GM23248 (cell line): ENCODE measurements around the gene TMPRSS7. TPM values are rescaled to one million over a fixed set of nuclear protein-coding genes. Genes with fewer than 3 reads are reported as not detected.
A peak's percentile ranks its signal among the peaks of the same experiment; 100 is the strongest.

Source experiments
- DNase-seq: peaks from one replicate; pipeline ENCODE4 v3.0.0-alpha.2; 2015
- H2AFZ ChIP-seq: fragments of 200-600 bp; sonication (generic); 2 replicates; pipeline ENCODE4 v1.6.1; 2016; ENCODE audit warnings: antibody characterized with exemption
- H3F3A ChIP-seq: fragments of 200-600 bp; sonication (generic); 2 replicates; pipeline ENCODE4 v1.6.1; 2016; ENCODE audit warnings: mild to moderate bottlenecking, antibody characterized with exemption, mixed run types; ENCODE audit not compliant: insufficient read depth
- H3K27ac ChIP-seq: fragments of 200-600 bp; sonication (generic); 2 replicates; pipeline ENCODE4 v1.5.1; 2016; ENCODE audit warnings: mild to moderate bottlenecking
- H3K27me3 ChIP-seq: fragments of 200-600 bp; sonication (generic); replicated peaks from 2 replicates; pipeline ENCODE4 v1.6.1; 2016; ENCODE audit warnings: mild to moderate bottlenecking; ENCODE audit not compliant: insufficient read depth
- H3K36me3 ChIP-seq: fragments of 200-600 bp; sonication (generic); 2 replicates; pipeline ENCODE4 v1.6.1; 2016; ENCODE audit warnings: low read depth, mild to moderate bottlenecking
- H3K4me1 ChIP-seq: fragments of 200-600 bp; sonication (generic); 2 replicates; pipeline ENCODE4 v1.6.1; 2016; ENCODE audit warnings: mild to moderate bottlenecking; ENCODE audit not compliant: insufficient read depth
- H3K4me2 ChIP-seq: fragments of 200-600 bp; sonication (generic); one replicate; pipeline ENCODE4 v1.6.1; 2016; ENCODE audit warnings: mild to moderate bottlenecking; ENCODE audit not compliant: unreplicated experiment
- H3K4me3 ChIP-seq: fragments of 200-600 bp; sonication (generic); 2 replicates; pipeline ENCODE4 v1.5.1; 2016; ENCODE audit warnings: mild to moderate bottlenecking
- H3K79me2 ChIP-seq: fragments of 200-600 bp; sonication (generic); 2 replicates; pipeline ENCODE4 v1.6.1; 2016; ENCODE audit warnings: mild to moderate bottlenecking; ENCODE audit not compliant: insufficient read depth
- H3K9ac ChIP-seq: fragments of 200-600 bp; sonication (generic); 2 replicates; pipeline ENCODE4 v1.6.1; 2016; ENCODE audit warnings: mild to moderate bottlenecking
- H3K9me2 ChIP-seq: fragments of 200-600 bp; sonication (generic); 2 replicates; pipeline ENCODE4 v1.6.1; 2016; ENCODE audit warnings: mixed run types, mild to moderate bottlenecking, moderate library complexity; ENCODE audit not compliant: insufficient read depth
- H3K9me3 ChIP-seq: fragments of 200-600 bp; sonication (generic); one replicate; pipeline ENCODE4 v1.6.1; 2017; ENCODE audit warnings: low read depth
- H4K20me1 ChIP-seq: fragments of 200-600 bp; sonication (generic); 2 replicates; pipeline ENCODE4 v1.6.0; 2016; ENCODE audit not compliant: insufficient read depth
- EZH2 ChIP-seq: fragments of 200-600 bp; sonication (generic); IDR thresholded peaks from 2 replicates; pipeline ENCODE4 v1.6.1; 2018; ENCODE audit warnings: antibody characterized with exemption, mild to moderate bottlenecking; ENCODE audit not compliant: insufficient read depth, poor library complexity, severe bottlenecking
- EZH2phosphoT487 ChIP-seq: fragments of 200-600 bp; sonication (generic); IDR thresholded peaks from 2 replicates; pipeline ENCODE4 v1.6.1; 2018; ENCODE audit warnings: antibody characterized with exemption, moderate library complexity, mild to moderate bottlenecking, low read depth; ENCODE audit not compliant: insufficient read depth
- WGBS, 2 experiments: methylation state at CpG; one replicate each; pipeline ENCODE4 v1.1.6; 2015 to 2017; ENCODE audit warnings: low lambda C conversion rate in 2 of 2, low coverage in 1 of 2; ENCODE audit errors: missing lambda C conversion rate in 2 of 2; 5-methylcytosine and 5-hydroxymethylcytosine counted together
- in situ Hi-C: fragments of 300-500 bp; cut with MboI; formaldehyde crosslinking; loops from 2 replicates; pipeline ENCODE4 v1.15.0; 2020
- polyA plus RNA-seq: library from polyadenylated mRNA; unstranded; fragments of >200 nt; fragmentation: Nextera tagmentation; extraction: Ambion mirVana; gene quantifications from 2 replicates; pipeline ENCODE4 v1.2.1, GENCODE V29; 2016
- total RNA-seq: library from RNA; depleted of rRNA; stranded (reverse); fragments of >200 nt; shearing (Covaris generic); gene quantifications from 2 replicates; pipeline ENCODE4 v1.2.3, GENCODE V29; 2014

Gene TMPRSS7
- total and polyA plus RNA-seq, 2 experiments from 2014 or later = not detected

DNA sequence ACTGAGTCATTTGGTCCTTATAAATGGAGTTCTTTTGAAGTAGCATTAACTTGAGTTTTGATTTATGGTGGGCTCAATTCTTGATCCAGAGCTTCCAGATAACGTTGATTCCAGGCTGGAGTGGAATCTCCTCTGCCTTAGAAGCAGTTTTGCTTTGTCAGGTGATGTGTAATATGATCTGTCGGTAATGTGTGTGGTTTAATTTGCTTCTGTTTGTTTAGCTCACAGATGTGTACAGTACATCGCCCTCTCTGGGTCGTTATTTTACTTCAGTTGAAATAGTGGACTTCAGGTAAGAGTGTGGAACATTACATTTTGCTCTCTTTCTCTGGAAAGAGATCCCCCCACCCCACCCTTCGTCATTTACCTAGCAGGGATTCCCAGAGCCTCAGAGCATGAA is 74.8 kb downstream of the TMPRSS7 start:
- H4K20me1 ChIP-seq = no peaks in the 10 kb centered on the region
- TF ChIP-seq EZH2phosphoT487 (no peak), EZH2 (no peak)
- no peaks in the 10 kb centered on the region for H3K79me2 ChIP-seq
- in situ Hi-C loops = no loop called here
- H3K9me2 ChIP-seq = no peaks in the 10 kb centered on the region
- H3K9ac ChIP-seq = no peak overlapping the region
- WGBS, 2 experiments = 77 to 81% methylated on average over 5 of the region's 5 CpGs
- H3K4me3 ChIP-seq = no peak overlapping the region
- no peak overlapping the region for H2AFZ ChIP-seq
- H3K36me3 ChIP-seq = no peaks in the 10 kb centered on the region; the same call in 1 of the 2 replicates
- no peaks in the 10 kb centered on the region for H3F3A ChIP-seq
- H3K4me2 ChIP-seq = no peak overlapping the region
- no peak for DNase-seq
- no peaks in the 10 kb centered on the region for H3K4me1 ChIP-seq
- H3K27me3 ChIP-seq = no peaks in the 10 kb centered on the region
- no peak overlapping the region for H3K27ac ChIP-seq
- no peaks in the 10 kb centered on the region for H3K9me3 ChIP-seq

DNA sequence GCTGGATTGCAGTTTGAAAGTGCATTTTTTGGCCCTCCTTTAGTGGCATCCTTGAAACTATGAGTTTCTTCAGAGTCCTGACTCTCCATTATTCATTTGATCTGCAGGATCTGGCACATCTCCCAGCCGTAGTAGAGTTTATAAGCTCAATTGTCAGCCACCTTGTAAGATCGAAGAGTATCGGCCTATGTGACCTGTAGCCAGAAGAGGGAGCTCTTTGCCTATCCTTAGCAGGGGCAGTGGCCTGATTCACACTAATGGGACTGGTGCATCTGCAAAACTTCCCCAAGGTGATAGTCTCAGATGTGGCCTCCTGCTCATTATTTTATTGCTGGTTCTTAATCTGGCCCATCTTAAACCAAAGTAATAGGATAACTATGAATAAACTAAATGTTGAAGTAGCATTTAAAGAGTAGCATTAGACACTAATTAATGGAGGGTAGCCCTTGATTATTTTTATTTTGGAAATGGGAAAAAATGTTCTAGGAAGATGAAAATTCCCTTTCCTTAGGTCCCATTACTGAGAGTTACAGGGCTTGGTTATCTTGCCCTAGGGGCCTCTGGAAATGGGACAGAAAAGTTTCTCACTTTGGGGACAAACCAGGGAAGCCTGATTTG is 77.4 kb downstream of the TMPRSS7 start:
- H3K27ac ChIP-seq = no peak overlapping the region
- H3K9ac ChIP-seq = no peak overlapping the region
- peak; percentile 78 for DNase-seq
- H3K36me3 ChIP-seq = no peaks in the 10 kb centered on the region; the same call in 1 of the 2 replicates
- no peaks in the 10 kb centered on the region for H3K9me3 ChIP-seq
- WGBS, 2 experiments = 58 to 61% methylated on average over 3 of the region's 3 CpGs
- H3K4me3 ChIP-seq = no peak overlapping the region
- in situ Hi-C loops = no loop called here
- H3F3A ChIP-seq = no peaks in the 10 kb centered on the region
- no peaks in the 10 kb centered on the region for H3K9me2 ChIP-seq
- H4K20me1 ChIP-seq = no peaks in the 10 kb centered on the region
- H3K27me3 ChIP-seq = no peaks in the 10 kb centered on the region
- H3K4me2 ChIP-seq = no peak overlapping the region
- no peaks in the 10 kb centered on the region for H3K79me2 ChIP-seq
- no peak overlapping the region for H2AFZ ChIP-seq
- H3K4me1 ChIP-seq = no peaks in the 10 kb centered on the region
- TF ChIP-seq EZH2 = no peak
- TF ChIP-seq EZH2phosphoT487 = no peak

DNA sequence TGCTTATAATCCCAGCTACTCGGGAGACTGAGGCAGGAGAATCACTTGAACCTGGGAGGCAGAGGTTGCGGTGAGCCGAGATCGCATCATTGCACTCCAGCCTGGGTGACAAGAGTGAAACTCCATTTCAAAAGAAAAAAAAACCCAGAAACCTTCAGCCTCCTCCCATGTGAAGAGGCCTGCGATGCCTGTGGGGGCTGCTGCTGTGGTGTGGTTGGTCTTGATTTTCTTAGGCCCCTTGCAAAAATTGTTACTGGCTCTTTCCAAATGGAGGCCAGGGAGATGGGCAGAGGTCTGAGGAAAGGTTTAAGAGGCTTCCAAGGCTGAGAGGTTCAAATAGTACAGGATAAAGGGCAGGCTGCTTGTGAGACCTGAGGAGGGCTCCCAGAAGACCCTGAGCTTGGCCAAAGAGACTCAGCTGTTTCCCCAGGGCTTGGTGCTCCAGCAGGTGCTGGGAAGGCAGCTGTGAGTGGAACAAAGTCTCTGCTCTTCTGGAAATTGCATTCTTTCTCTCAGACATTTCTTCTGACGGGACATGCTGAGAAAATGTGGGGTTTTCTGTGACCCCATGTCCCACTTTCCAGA is 80.1 kb downstream of the TMPRSS7 start:
- H3K4me1 ChIP-seq = no peaks in the 10 kb centered on the region
- H3K9me3 ChIP-seq = no peaks in the 10 kb centered on the region
- H2AFZ ChIP-seq = no peak overlapping the region
- no peak overlapping the region for H3K27ac ChIP-seq
- no peaks in the 10 kb centered on the region for H3K27me3 ChIP-seq
- H3F3A ChIP-seq = no peaks in the 10 kb centered on the region
- H3K79me2 ChIP-seq = no peaks in the 10 kb centered on the region
- no peaks in the 10 kb centered on the region for H3K9me2 ChIP-seq
- H3K36me3 ChIP-seq = no peaks in the 10 kb centered on the region
- TF ChIP-seq EZH2 = no peak
- TF ChIP-seq EZH2phosphoT487 = no peak
- H3K9ac ChIP-seq = no peak overlapping the region
- DNase-seq = no peak
- no peaks in the 10 kb centered on the region for H4K20me1 ChIP-seq
- in situ Hi-C loops = no loop called here
- WGBS, 2 experiments = 91 to 98% methylated on average over 6 of the region's 6 CpGs
- H3K4me3 ChIP-seq = no peak overlapping the region
- H3K4me2 ChIP-seq = no peak overlapping the region

DNA sequence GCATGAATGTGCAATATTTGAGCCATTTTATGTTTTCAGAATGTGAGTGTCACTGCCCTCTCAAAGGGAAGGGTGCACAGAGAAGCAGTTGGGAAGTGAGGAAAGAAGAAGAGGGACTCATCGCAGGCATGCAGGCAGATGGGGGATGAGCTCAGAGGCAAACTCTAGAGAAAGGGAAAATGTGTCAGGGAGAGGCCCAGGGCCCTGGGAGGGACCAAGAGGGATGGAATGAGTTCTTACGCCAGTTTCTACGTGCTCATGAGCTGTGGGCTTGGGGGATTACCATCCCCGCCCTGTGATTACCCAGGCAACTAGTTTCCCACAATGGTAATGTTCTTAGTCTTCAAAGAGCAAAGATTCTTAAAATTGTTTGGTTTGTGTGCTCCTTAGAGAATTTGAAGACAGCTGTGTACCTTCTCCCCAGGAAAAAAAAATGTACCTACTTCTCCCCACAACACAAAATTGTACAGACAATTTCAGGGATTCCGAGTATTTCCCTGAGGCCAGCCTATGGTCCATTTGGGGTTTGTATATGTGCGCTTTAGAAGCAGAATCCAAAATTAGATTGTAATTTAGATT is 80.7 kb downstream of the TMPRSS7 start:
- peak; percentile 10 for DNase-seq
- Histone ChIP-seq H3K9me2 (no peaks in the 10 kb centered on the region), H3F3A (no peaks in the 10 kb centered on the region), H3K4me1 (no peaks in the 10 kb centered on the region), H3K9ac (no peak overlapping the region), H3K27ac (no peak overlapping the region), H3K36me3 (no peaks in the 10 kb centered on the region), H3K27me3 (no peaks in the 10 kb centered on the region), H3K4me3 (no peak overlapping the region), H3K79me2 (no peaks in the 10 kb centered on the region), H3K4me2 (no peak overlapping the region), H2AFZ (no peak overlapping the region), H4K20me1 (no peaks in the 10 kb centered on the region), H3K9me3 (no peaks in the 10 kb centered on the region)
- WGBS, 2 experiments = 87 to 89% methylated on average over 6 of the region's 6 CpGs
- TF ChIP-seq EZH2 (no peak), EZH2phosphoT487 (no peak)
- in situ Hi-C loops = no loop called here
